Activated CD8-positive, alpha-beta memory T cell treated with anti-CD3 and anti-CD28 coated beads for 1 hour (primary cell): Measurements from ENCODE around the gene OR11G2.
"Not testable (repeated sequence)": the region's sequence is repeated elsewhere in the genome, so short reads cannot be mapped to it uniquely, and the experiment has no call there.

Experiments
- DNase-seq, 2 donors: peaks; one replicate each; pipeline ENCODE4 v3.0.0-alpha.2; 2020; ENCODE audit warnings: low read depth in 1 of 2; ENCODE audit errors: extremely low read depth in 1 of 2

OR11G2 gene

GRCh38 chr14:20219033-20219432 is 28.3 kb downstream of the OR11G2 start:
- no peak for DNase-seq

GRCh38 chr14:20223410-20223809 is 32.7 kb downstream of the OR11G2 start, which contains the start of gene OR11H6:
Gene OR11H6, plus strand, starts transcription at chr14:20223710. Its CDS starts 0 bp downstream, at chr14:20223710.
- DNase-seq = no peak

- DNase-seq = no peak
These were observed 38.0 kb downstream of the OR11G2 start, which contains the start of gene OR11H7 for GRCh38 chr14:20228681-20229080. Gene OR11H7, plus strand, starts transcription at chr14:20228981.

GRCh38 chr14:20235415-20235814 is 44.7 kb downstream of the OR11G2 start:
- DNase-seq = not testable (repeated sequence)

- DNase-seq = no peak
These were observed 57.0 kb downstream of the OR11G2 start for GRCh38 chr14:20247646-20248246.
